GM12875 (cell line): ENCODE measurements around the gene SPTBN5.

ENCODE experiments used
- H3K4me3 ChIP-seq: one replicate; pipeline ENCODE4 v1.5.1; 2011; ENCODE audit warnings: low read depth, low read length, control low read depth
- CTCF ChIP-seq: IDR thresholded peaks from 2 replicates; pipeline ENCODE4 v1.5.1; 2011; ENCODE audit warnings: low read depth, mild to moderate bottlenecking, control low read depth, inconsistent platforms, low read length, moderate library complexity, borderline replicate concordance; ENCODE audit not compliant: insufficient read depth

SPTBN5 gene

GRCh38 chr15:41891226-41891625 lies 2.6 kb downstream of the SPTBN5 start:
- H3K4me3 ChIP-seq, result no peak overlapping the region
- TF ChIP-seq CTCF, result no peak

- no peak for TF ChIP-seq CTCF
- H3K4me3 ChIP-seq, result no peak overlapping the region
Measured at GRCh38 chr15:41890050-41890690, 3.7 kb downstream of the SPTBN5 start.

- no peak for TF ChIP-seq CTCF
- no peak overlapping the region for H3K4me3 ChIP-seq
Measured at GRCh38 chr15:41888662-41889253, 5.1 kb downstream of the SPTBN5 start.

- no peak for TF ChIP-seq CTCF
- no peak overlapping the region for H3K4me3 ChIP-seq
Measured at GRCh38 chr15:41887893-41888292, 6.0 kb downstream of the SPTBN5 start.

GRCh38 chr15:41887161-41887560 lies 6.7 kb downstream of the SPTBN5 start:
- TF ChIP-seq CTCF, result no peak
- H3K4me3 ChIP-seq, result no peak overlapping the region

- no peak overlapping the region for H3K4me3 ChIP-seq
- TF ChIP-seq CTCF, result no peak
Measured at GRCh38 chr15:41886741-41887140, 7.1 kb downstream of the SPTBN5 start.

GRCh38 chr15:41885841-41886240 lies 8.0 kb downstream of the SPTBN5 start:
- no peak for TF ChIP-seq CTCF
- no peak overlapping the region for H3K4me3 ChIP-seq
